IPS DF 19.7 (cell line): ENCODE results near the gene CELF4.

Experiments
- DNase-seq: peaks from one replicate; pipeline ENCODE4 v3.0.0-alpha.2; 2013; ENCODE audit warnings: low read depth, low spot score

CELF4 gene

GRCh38 chr18:37225279-37225678 lies 340.3 kb downstream of the CELF4 start:
- no peak for DNase-seq

GRCh38 chr18:37222999-37223378 lies 342.6 kb downstream of the CELF4 start:
- no peak for DNase-seq

- no peak for DNase-seq
These were observed 343.1 kb downstream of the CELF4 start for GRCh38 chr18:37222354-37222998.

- no peak for DNase-seq
These were observed 346.3 kb downstream of the CELF4 start for GRCh38 chr18:37219257-37219656.

GRCh38 chr18:37218022-37218590 lies 347.5 kb downstream of the CELF4 start:
- peak; percentile 75 for DNase-seq

- no peak for DNase-seq
These were observed 354.8 kb downstream of the CELF4 start for GRCh38 chr18:37210781-37211180.

- peak; percentile 15 for DNase-seq
These were observed 358.3 kb downstream of the CELF4 start for GRCh38 chr18:37207343-37207742.

- no peak for DNase-seq
These were observed 365.9 kb downstream of the CELF4 start for GRCh38 chr18:37199741-37200140.
